Neutrophil (primary cell): ENCODE results near the gene CD47.

ENCODE experiments used
- H3K27ac ChIP-seq: fragments of 200-600 bp; sonication (generic); 2 replicates; pipeline ENCODE4 v1.5.1; 2016; ENCODE audit warnings: mild to moderate bottlenecking, moderate library complexity
- H3K27me3 ChIP-seq: fragments of 200-600 bp; sonication (generic); 2 replicates; pipeline ENCODE4 v1.6.0; 2016; ENCODE audit warnings: mild to moderate bottlenecking
- H3K36me3 ChIP-seq: fragments of 200-600 bp; sonication (generic); 2 replicates; pipeline ENCODE4 v1.5.1; 2017
- H3K4me1 ChIP-seq, 2 experiments: fragments of 200-600 bp in 1 of 2; sonication (generic) in 1 of 2; 1 replicate in 1 of 2; 2 replicates in 1 of 2; pipeline versions ENCODE4 v1.5.1 to v1.6.1; 2013 to 2016; ENCODE audit warnings: low read depth in 1 of 2, low read length in 1 of 2, mild to moderate bottlenecking in 1 of 2, moderate library complexity in 1 of 2; ENCODE audit not compliant: control insufficient read depth in 1 of 2, insufficient read depth in 1 of 2
- H3K4me3 ChIP-seq, 2 experiments: fragments of 200-600 bp in 1 of 2; sonication (generic) in 1 of 2; 1 replicate in 1 of 2; 2 replicates in 1 of 2; pipeline ENCODE4 v1.5.1; 2013 to 2016; ENCODE audit warnings: low read depth in 1 of 2, low read length in 1 of 2, mild to moderate bottlenecking in 1 of 2, moderate library complexity in 1 of 2
- H3K9me3 ChIP-seq: fragments of 200-600 bp; sonication (generic); 2 replicates; pipeline ENCODE4 v1.5.1; 2016
- CTCF ChIP-seq: fragments of 200-600 bp; sonication (generic); IDR thresholded peaks from 2 replicates; pipeline ENCODE4 v1.5.1; 2016; ENCODE audit warnings: antibody characterized with exemption

The CD47 gene

GRCh38 chr3:107999215-107999775 is 91.5 kb downstream of the CD47 start:
- H3K4me1 ChIP-seq, result peaks cover 8 to 9% of the 10 kb centered on the region in 2 experiments
- no peaks in the 10 kb centered on the region for H3K9me3 ChIP-seq
- TF ChIP-seq CTCF, result no peak
- H3K36me3 ChIP-seq, result no peaks in the 10 kb centered on the region
- peaks cover 100% of the 10 kb centered on the region for H3K27me3 ChIP-seq
- H3K4me3 ChIP-seq, result no peak overlapping the region
- no peak overlapping the region for H3K27ac ChIP-seq

- no peak for TF ChIP-seq CTCF
- no peak overlapping the region for H3K4me3 ChIP-seq
- peaks cover 5 to 7% of the 10 kb centered on the region in 2 experiments for H3K4me1 ChIP-seq
- no peaks in the 10 kb centered on the region for H3K36me3 ChIP-seq
- peaks cover 98% of the 10 kb centered on the region for H3K27me3 ChIP-seq
- no peaks in the 10 kb centered on the region for H3K9me3 ChIP-seq
- no peak overlapping the region for H3K27ac ChIP-seq
Observed at GRCh38 chr3:107997671-107998070, 93.2 kb downstream of the CD47 start.

- no peak for TF ChIP-seq CTCF
- Histone ChIP-seq H3K27me3 (peaks cover 97% of the 10 kb centered on the region), H3K36me3 (no peaks in the 10 kb centered on the region), H3K4me1 (no peaks in the 10 kb centered on the region), H3K9me3 (no peaks in the 10 kb centered on the region), H3K4me3 (no peak overlapping the region), H3K27ac (no peak overlapping the region)
Observed at GRCh38 chr3:107995823-107996222, 95.0 kb downstream of the CD47 start.

GRCh38 chr3:107994956-107995715 is 95.7 kb downstream of the CD47 start:
- H3K4me3 ChIP-seq, result no peak overlapping the region
- H3K9me3 ChIP-seq, result no peaks in the 10 kb centered on the region
- TF ChIP-seq CTCF, result no peak
- no peaks in the 10 kb centered on the region for H3K36me3 ChIP-seq
- H3K27ac ChIP-seq, result no peak overlapping the region
- peaks cover 97% of the 10 kb centered on the region for H3K27me3 ChIP-seq
- H3K4me1 ChIP-seq, result no peaks in the 10 kb centered on the region

GRCh38 chr3:107994181-107994580 is 96.7 kb downstream of the CD47 start:
- TF ChIP-seq CTCF, result no peak
- no peaks in the 10 kb centered on the region for H3K4me1 ChIP-seq
- no peak overlapping the region for H3K4me3 ChIP-seq
- H3K27ac ChIP-seq, result no peak overlapping the region
- no peaks in the 10 kb centered on the region for H3K36me3 ChIP-seq
- H3K9me3 ChIP-seq, result no peaks in the 10 kb centered on the region
- H3K27me3 ChIP-seq, result peaks cover 97% of the 10 kb centered on the region
